GM03348 (cell line): ENCODE results near the gene GSE1.

ENCODE experiments used
- DNase-seq: peaks from one replicate; pipeline ENCODE4 v3.0.0; 2012; ENCODE audit warnings: low spot score

The GSE1 gene

DNA sequence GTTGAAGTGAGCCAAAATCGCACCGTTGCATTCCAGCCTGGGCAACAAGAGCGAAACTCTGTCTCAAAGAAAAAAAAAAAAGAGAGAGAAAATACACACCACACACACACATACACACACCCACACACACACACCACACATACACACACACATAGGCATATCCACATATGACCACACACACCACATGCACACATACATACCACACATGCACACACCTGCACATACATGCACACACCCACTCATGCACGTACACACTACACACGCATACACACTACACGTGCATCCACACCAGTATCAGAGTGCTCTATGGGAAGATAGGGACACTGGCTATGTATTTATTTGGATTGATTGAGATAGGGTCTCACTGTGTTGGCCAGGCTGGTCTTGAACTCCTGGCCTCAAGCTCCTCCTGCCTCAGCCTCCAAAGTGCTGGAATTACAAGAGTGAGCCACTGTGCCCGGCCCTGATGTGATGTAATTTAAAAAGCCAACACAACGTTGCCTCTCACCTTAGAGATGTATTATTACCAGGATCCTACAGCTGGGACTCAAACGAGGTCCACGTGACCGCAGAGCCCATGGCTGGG lies 93.4 kb downstream of the GSE1 start:
- DNase-seq: no peak

DNA sequence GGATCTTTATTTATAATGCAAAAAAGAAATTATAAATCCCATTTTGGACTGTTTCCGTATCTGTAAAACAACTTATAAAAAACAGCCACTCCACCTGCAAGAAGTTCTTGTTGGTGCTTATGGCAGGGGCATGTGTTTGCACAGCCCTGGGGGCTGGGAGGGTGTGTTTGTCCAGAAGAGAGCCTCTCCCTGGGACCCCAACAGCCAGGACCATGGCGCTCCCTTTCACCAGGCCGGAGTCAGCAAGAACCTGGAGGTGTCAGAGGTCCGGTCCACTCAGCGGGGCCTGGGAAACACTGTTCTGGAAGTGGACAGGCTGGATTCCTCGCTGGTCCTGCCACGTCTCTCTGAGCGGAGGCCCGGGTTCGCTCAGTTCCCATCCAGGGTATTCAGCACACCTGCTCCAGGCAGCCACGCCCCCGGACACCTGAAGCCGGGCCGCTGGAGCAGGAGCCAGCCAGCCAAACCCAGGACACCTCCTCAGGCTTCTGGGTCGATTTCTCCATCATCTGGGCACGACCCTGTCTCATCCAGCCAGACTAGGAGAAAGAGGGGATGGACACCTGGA lies 94.5 kb downstream of the GSE1 start:
- no peak for DNase-seq

DNA sequence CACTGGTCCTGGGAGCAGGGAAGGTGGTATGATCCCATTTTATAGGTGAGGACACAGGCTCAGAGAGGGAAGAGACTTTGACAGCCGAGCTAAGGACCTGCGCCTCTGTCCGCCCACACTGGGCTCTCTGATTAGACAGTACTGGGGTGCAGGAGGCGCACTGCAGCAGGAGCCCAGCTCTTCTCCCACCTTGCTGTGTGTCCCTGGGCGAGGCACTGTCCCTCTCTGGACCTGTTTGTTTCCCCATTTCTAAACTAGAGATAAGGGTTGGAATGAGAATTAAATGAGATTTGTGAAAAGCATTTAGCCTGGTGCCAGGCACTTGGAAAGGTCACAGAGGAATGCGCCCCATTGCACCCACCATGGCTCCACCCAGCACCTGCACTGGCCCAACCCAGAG lies 95.2 kb downstream of the GSE1 start:
- no peak for DNase-seq

DNA sequence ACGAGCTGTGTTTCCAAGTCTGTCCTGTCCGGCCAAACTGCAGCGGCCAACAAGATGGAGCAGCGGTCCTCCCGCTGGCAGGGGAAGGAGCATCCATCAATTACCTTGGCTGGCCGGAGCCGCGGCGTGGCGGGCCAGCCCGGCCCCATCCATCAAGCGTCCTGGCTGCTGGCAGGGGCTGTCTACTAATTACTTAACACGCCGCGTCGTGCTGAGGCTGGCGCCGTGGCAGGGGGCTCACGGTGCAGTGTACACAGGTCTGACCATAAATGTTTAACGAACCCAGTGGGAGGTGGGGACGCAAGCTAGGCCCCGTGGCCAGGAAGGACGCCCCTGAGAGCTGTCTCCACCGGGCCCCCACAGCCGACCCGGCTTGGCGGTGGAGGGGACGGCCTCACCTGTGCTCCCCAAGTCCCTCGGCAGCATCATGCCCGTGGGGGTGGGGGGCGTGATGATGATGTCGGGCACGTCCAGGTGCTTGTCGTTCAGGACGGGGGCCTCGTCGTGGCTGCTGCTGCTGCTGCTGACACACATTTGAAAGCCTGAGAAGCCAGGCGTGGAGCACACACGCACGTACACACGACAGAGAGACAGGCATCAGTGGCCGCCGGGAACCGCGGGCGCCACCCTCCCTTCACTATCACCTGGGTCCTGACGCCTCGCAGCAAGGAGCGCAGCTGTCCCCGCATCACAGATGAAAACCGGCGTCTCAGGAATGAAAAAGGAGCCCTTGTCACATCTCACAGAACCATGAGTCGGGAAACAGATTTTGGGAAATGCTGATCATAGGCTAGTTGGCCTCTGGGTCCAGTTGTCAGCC lies 96.9 kb downstream of the GSE1 start:
- DNase-seq: no peak

DNA sequence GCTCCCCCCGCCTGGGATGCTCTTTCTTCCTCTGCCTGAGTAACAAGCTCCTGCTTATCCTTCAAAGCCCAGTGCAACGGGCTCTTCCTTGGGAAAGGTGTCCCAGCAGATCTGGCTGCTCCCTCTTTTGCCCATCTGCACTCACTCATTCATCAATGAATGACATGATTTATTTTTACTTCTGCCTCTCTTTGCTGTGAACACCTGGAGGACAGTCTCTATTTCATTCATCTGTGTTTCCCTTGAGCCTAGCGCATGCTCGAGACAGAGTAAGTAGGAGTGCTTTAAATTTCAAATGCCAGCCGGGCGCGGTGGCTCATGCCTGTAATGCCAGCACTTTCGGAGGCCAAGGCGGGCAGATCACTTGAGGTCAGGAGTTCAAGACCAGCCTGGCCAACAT lies 97.6 kb downstream of the GSE1 start:
- no peak for DNase-seq

DNA sequence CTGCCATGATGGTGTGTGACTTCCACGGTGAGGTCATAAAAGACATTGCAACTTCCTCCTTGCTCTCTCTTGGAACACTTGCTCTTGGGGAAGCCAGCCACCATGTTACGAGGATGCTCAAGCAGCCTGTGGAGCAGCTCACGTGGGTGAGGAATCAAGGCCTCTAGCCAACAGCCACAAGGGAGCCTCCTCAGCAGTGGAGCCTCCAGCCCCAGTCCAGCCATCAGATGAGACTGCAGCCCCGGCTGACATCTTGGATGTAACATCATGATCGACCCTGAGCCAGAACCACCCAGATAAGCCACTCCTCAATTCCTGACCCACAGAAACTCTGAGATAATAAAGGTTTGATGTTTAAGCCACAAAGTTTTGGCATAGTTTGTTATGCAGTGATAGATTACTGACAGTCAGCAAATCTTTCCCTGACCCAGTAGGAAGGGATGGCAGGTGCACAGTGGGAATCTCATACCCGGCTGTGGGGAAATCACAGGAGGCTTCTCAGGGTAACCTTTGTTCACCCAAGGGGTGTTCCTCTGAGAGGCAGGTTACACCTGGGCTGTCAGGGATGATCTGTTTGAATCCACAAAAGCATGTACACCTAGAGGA lies 99.0 kb downstream of the GSE1 start:
- DNase-seq: no peak

DNA sequence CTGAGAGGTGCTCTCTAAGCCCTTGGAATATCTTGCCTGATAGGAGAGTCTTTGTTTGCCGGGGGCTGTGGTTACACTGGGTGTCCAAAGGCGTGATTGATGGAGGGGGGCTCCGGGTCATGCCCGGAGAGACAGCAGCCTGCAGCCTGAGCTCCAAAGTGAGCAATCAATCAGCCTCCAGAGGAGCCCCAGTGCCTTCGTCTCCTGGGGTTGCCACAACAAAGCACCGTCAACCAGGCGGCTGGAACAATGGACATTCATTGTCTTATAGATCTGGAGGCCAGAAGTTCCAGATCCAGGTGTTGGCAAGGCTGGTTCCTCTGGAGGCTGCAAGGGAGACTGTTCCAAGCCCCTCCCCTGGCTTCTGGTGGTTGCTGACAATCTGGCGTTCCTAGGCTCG lies 99.7 kb downstream of the GSE1 start:
- no peak for DNase-seq

DNA sequence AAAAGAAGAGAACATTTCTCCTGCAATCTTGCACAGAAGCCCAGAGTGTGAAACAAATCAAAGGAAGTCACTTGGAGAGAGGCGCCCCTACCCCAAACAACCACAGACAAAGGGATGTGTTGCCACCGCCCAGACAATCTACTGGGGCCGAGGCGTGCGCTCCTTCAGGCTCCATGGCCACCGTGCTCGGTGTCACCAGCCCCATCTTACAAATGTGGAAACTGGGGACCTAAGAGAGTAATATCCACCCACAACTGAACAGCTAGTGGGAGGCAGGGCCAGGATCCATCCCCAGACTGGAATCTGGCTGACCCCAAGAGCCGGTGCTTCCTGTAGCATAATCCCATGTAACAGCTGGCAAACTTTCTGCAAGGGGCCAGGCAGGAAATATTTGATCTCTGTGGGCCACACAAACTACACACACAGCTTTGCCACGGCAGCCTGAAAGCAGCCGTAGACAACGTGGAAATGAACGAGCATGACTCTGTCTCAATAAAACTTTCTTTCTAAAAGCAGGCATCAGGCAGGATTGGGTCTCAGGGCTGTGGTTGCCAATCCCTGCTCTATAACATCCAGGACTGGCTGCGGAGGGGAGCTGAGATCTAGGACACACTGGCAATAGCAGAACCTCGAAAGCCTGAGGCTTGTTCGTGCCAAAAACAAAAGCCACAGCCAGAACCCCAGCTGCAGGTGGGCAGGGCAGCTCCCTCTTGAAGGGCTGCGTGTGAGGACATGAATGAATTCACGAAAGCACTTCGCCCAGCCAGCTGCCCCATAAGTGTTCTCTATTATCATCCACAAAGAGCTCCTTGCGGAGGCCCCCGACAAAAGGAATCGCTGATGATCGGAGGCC lies 102.3 kb downstream of the GSE1 start:
- no peak for DNase-seq

DNA sequence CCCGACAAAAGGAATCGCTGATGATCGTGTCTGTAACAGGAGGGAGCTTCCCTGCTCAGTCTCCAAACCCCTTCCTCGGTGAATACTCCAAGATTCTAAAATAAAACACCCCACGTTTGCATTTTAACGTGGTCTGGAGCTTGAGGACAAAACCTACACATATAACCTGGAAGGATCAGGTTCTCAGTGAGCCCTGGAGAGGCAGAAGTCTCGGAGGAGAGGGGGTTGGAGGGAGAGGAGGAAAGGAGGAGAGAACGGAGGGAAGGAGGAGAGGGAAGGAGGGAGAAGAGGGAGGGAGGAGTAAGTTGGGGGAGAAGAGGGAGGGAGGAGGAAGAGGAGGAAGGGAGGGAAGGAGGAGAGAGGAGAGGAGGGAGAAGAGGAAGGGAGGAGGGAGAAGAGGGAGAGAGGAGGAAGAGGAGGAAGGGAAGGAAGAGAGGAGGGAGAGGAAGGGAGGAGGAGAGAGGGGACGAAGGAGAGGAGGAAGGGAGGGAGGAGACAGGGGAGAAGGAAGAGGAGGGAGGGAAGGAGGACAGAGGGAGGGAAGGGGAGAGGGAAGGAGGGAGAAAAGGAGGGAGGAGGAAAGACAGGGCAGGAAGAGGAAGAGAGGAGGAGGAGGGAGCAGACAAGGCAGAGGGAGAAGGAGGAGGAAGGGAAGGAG lies 103.0 kb downstream of the GSE1 start:
- no peak for DNase-seq

DNA sequence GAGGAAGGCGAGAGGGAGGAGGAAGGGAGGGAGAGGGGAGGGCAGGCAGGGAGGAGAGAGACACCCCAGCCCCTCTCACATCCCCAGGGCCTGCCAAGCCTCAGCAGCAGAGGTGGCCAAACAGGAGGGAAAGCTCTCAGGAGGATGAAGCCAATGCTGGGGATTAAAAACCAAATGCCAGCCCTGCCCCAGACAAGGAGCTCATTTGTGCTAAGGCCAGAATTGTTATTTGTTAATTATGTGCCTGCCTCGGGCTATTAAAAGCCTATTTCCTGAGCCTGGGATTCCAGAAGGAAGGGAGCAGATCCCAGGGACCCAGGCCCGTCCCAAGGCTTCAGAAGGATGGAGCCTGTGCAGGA lies 103.5 kb downstream of the GSE1 start:
- no peak for DNase-seq

DNA sequence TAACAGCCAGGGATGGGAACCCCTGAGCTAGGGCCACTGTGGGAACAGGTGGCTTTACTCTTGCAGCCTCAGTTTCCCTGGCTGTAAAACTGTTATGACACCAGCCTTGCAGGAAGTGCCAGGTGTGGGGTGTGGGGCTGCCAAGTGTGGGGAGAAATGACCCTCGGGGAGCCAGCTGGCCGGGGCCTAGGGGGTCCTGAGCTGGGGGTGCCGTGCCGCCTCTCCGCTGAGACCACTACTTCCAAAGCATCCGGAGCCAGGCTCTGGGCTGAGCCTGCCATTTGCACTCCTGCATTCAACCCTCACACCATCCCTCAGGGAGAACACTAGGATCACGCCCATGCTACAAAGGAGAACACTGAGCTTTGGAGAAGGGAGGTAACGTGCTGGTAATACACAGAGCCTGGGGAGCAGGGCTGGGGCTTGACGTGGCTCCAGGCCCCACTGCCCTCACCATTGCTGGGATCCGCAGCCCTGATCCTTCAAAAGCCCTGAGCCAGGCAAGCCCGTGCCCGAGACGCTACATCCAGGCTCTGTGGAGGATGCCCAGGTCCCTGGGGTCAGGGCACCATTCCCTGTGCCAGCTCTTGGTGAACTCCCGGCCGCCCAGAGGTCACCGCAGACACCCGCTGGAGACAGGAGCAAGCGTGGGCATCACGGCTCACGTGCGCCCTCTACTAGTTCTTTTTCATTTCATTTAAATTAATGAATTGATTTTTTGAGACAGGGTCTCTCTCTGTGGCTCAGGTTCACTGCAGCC lies 104.5 kb downstream of the GSE1 start:
- peak; percentile 87 for DNase-seq

DNA sequence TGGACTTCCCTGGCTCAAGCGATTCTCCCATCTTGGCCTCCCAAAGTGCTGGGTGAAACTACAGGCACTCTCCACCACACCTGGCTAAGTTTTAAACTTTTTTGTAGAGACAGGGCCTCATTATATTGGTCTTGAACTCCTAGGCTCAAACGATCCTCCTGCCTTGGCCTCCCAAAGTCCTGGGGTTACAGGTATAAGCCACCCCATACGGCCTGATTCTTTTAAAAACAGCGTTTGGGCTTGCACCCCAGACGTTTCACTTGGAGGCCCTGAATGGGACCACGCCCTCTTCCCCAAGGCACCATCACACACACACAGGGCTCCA lies 105.0 kb downstream of the GSE1 start:
- no peak for DNase-seq

DNA sequence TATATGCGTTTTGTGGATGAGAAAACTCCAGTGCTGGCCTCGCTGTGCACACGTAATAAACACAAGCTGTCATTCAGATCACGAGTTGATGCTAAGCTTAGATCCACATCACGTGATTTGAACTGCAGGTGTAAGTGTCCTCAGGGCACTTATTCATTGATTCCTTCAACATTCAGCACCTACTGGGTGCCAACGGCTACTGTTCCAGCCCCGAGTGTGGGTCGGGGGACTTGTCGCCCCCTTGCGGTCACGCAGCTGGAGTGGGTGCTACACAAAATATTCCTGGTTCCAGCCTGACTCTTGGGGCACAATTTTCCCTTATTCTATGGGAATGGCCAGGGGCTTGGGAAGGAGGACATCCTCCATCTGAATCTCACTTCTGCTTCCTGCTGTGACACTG lies 105.6 kb downstream of the GSE1 start:
- peak; percentile 64 for DNase-seq

DNA sequence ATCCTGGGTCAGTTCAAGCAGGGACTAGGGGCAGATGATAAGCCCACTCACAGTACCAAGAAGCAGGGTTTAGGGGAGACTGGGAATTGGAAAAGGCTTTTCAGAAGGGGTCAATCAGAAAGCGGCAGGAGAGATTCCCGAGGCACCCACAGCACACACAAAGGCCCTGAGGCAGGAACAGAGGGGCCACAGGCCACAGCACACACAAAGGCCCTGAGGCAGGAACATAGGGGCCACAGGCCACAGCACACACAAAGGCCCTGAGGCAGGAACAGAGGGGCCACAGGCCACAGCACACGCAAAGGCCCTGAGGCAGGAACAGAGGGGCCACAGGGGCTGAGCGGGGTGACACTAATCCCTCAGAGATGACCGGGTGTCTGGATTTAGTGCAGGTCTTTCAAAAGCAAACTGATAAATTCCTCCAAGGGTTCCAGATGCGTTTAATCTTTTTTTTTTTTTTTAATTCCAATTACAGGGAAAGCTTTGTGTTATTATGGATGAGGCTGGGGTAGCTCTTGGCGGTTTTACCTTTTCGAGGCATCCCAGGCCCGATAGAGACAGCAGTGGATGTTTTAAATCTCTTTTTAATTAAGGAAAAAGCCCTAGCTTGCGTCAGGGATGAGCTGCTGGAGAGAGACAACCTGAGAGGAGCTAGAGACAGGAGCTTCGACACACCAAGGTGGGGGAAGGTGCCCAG lies 106.6 kb downstream of the GSE1 start:
- no peak for DNase-seq

DNA sequence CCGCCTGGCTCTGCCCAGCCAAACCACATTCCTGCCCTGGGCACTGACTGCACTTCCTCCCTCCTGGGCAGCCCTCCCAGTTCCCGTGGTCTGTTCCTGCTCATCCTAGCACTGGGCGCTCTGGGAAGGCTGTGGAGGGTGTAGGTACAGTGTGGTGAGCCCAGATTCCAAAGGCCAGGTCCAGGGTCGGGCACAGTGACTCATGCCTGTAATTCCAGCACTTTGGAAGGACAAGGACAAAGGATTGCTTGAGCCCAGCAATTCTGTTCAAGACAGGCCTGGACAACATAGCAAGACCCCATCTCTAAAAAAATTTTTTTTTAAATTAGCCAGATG lies 107.1 kb downstream of the GSE1 start:
- DNase-seq: no peak

DNA sequence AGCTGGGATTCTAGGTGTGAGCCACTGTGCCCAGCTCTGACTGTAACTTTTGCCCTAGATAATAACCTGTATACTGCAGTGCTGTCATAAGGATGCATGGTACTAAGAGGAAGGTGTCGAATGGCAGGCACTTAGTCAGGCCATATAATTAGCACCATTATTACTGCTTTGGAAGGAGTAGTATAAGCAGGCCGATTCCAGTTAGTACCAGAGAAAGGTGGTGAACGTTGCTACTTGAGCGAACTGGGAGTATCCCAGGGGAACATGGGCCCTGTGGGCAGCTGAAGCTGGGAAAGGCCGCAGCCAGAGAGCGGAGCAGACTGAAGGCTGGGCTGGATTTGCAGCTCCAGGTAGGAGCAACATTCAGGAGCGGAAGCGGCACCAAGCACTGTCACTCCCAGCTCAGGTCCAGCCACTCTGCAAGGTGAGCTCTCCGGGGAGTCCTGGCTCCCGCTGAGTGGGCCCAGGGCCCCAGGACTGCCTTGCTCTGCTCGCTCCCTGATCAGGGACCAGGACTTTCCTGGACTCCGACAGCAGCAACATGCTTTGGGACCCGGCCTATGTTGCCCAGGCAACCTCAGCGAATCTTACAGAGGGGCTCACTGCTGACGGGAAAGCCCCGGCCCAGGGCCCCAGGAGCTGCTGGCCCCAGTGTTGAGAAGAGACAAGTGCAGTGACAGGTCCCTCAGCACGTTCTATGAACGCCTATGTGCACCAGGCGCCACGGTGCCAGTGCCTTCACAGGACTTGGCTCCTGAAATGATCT lies 109.2 kb downstream of the GSE1 start:
- DNase-seq: no peak

DNA sequence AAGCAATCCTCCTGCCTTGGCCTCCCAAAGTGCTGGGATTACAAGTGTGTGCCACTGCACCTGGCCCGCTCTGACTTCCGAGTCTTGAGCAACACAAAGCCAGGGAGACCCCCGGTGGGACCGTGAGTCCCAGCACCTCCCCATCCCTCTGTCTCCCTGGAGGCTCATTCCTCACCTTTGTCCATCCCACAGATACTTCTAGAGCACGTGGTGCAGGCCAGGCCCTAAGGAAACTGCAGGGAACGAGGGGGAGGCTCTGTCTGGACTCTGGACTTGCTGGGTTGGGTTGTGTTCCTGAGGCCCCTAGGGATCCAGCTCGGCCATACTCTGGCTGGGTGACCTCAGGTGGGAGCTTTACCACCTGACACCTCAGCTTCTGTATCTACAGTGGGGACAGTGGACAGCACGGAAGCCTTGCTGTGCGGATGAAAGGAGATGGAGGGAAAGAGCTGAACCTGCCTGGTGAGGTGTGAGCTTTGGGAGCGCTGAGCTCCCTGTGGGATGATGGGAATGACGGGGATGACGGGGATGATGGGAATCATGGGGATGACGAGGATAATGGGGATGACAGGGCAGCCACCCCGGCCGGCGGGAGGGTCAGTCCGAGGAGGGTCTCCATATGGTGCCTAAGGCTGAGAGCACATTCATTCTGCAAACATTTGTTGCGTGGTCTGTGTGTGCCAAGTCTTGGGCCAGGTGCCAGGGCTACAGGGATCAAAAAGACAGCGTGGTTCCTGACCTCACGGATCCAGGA lies 111.2 kb downstream of the GSE1 start:
- DNase-seq: no peak

DNA sequence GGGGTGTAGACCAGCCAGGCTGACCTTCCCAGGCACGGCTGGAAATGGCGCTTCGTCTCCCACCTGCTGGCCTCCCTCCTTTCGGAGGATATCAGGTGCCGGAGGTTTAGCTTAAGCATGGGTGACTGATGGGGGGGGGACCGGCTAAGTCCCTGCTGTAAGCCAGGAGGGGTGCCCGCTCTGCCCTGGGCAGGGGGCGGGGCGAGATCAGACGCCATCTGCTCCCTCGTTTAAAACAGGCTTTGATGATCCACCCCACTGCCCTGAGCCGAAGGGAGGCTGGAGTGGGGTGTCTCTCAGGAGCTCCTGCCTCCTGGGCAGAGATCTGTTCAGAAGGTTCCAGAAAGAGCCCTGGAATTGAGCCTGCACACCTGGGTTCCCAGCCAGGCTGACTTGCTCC lies 111.8 kb downstream of the GSE1 start:
- DNase-seq: no peak
